HL-60/S4 (cell line): ENCODE data around the gene RAI1.

Source experiments
- in situ Hi-C: fragments of 300-500 bp; cut with MboI; formaldehyde crosslinking; loops from 2 replicates; pipeline ENCODE4 v1.14.3; 2022; ENCODE audit warnings: low sequenced_read_pairs

RAI1 gene

DNA sequence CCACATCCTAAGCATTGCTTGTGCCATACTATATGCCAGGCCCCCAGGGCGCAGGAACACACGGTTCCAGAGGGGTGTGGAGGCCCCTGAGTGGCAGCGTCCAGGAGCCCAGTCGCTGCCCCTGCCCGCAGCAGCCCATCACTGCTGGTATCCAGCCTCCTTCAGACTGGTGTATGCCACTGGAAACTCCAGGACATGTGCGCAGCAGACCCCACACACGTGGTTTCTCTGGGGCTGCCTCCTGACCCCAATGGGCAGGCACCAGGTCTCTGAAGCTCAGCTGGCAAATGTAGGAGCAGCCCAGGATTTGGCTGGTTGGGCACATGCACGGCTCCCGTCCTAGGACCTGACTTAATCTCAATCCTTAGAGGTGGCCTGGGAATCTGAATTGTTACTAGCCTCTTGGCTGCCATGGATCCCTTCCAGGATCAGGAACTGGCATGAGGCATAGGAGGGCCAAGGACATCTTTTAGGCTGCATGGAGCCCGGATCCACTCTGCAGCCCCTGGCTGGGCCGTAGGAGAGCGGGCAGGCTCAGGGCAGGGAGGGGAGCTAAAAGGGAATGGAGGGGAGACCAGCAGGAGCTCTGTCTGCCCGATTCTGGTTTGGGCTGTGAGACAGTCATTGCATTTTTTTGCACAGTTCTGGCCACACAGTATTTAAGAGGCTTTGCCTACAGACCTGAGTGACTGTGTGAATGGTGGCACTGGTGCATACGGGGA, 62.3 kb downstream of the RAI1 start:
- in situ Hi-C loops, result no loop called here

DNA sequence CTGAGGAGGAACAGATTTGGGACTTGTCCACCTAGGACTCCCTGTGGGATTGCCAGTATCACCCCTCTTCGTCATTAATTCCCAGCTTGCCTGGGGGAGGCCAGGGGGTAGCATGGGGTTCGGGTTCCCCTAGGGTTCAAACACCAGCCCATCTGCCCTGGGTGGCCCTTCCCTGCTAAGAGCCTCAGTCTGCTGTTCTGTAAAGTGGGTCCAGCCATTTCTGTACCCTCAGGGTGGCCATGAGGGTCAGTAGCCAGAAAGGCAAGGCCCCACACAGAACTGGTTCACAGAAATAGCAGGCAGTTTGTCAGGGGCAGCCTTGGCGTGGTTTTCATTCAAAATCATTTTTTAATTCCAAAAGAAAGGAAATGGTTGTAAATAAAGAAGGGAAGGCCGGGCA, 62.9 kb downstream of the RAI1 start:
- in situ Hi-C loops, result no loop called here

DNA sequence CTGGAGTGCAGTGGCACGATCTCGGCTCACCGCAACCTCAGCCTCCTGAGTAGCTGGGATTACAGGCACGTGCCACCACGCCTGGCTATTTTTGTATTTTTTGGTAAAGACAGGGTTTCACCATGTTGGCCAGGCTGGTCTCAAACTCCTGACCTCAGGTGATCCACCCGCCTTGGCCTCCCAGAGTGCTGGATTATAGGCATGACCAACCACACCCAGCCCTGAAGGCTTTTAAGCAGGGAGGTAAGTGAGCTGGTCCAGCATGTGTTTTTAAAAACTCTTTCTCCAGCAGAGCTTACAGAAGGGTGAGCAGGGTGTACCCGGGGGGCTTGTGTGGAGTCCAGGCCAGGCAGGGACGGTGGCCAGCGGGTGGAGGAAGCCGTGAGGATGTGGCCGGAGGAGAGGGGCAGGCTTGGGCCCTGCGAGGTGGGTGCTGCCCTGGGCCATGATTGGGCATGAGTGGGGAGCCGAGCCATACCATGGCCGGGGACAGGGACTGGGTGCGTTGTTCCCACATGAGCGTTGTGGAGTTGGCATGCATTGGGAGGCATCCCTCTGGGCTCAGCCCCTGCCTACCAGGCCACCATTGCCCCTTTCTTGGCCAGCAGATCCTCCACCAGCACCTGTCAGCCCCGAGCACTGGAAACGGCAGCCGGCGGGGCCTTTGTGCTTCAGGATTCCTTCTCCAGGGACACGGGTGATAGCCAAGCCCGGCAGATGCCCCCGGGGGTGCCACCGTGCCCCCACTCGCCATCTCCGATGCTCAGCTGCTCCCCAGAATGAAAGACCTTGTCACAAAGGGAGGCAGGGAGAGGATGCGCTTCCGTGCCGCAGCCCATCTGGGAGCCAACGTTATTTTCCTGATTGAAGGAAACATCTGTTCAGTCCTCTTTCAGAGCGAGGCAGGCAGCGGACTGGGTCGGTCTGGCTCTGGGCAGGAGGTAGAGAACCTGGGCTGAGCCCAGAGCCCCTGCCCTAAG, 64.5 kb downstream of the RAI1 start:
- in situ Hi-C loops, result no loop called here

DNA sequence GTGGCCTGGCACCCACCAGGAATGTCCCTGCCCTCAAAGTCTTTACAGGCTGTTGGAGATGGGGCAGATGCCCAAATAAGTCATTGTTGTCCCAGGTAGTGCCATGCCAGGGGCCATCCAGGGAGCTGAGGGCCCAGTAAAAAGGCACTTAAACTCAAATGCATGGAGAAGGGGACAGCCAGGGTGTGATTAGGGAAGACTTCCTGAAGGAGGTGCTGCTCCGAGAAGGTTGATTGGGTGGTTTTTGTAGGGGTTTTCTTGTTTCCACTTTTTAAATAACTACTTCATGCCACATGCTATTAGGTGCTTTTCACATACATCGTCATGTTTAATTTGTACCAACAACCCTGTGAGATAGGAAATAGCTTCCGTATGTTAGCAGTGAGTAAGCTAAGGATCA, 66.9 kb downstream of the RAI1 start:
- in situ Hi-C loops, result no loop called here

DNA sequence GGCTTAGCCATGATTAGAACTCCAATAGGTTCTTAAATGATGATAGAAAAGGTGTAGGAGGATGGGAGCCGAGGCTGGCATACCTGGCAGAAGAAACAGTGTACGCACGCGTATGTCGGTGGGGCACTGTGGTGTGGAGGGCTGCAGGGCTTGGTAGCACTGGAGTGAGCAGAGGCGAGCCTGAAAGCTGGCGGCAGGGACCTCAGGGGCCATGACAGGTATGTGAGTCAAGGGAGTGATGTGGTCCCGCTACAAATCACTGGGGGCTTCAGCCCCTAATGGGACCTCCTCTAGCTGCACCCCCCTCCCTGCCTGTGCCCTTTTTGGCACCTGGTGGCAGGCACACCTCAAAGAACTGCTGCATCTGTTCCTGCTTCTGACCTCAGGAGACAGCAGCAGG, 67.3 kb downstream of the RAI1 start:
- in situ Hi-C loops, result no loop called here

DNA sequence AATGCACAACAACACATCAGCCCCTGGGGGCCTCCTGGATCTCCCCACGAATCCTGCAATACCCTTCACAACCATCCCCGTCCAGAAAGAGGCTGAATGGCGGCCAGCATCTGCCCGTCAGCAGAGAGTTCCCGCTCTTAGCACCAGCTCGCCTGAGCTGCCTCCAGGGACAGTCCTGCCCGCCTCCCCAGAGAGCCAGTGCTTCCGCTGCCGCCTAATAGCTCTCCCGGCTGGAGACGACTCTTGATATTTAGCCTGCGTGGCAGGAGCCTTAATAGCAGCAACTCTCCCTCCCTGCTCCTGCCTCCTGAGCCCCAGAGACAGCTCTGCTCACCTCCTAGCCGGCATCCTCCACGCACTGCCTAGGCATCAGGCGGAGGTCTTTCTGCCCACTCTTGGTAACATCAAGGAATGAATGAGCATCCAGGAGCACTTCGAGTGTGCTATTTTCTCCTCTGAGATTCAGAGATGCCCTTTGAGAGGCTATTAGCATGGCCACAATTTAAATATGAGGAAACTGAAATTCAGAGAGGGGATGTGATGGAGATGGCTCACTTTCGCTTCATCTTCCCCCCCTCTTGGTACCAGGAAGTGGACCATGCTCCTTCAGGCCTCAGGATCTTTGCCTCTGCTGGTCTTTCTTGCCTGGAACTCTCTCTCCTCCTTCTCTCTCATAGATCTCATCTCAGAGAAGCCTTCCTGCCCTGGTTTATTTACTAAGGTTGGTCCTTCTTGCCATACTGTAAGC, 67.9 kb downstream of the RAI1 start:
- in situ Hi-C loops, result no loop called here

DNA sequence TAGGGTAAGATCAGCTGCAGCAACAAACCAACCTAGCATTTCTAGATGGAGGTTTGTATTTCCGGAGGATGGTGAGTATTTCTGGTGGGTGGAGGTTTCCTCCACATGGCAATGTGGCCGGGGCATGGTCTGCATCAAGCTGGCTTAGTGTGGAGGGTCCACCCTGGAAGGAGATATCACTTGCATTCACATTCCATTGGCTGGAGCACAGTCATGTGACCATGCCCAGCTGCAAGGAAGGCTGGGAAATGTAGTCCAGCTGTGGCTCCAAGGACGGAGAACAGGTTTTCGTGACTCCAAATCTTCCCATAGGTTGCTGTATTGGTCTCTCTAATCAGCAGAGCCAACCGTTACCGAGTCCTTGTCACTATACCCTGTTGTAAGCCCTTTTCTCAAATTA, 68.7 kb downstream of the RAI1 start:
- in situ Hi-C loops, result no loop called here

DNA sequence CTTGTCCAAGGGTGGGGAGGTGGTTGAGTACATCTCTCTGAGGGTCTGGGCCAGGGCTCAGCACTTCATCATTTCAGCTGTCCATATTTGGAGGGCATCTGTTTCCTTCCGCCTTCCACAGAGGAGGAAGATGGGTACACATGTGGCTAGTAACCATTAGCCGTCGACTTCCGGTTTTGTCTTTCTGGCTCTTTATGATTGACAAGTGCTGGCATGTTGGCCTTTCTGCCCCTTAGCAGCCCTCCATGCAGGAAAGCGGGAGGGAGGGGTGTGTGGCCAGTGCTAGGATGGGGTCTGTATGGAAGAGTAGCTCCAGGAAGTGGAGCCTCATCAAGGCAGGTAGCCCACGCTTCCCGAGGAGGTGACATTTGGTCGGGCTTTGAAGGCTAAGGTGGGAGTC, 69.6 kb downstream of the RAI1 start:
- in situ Hi-C loops, result no loop called here

DNA sequence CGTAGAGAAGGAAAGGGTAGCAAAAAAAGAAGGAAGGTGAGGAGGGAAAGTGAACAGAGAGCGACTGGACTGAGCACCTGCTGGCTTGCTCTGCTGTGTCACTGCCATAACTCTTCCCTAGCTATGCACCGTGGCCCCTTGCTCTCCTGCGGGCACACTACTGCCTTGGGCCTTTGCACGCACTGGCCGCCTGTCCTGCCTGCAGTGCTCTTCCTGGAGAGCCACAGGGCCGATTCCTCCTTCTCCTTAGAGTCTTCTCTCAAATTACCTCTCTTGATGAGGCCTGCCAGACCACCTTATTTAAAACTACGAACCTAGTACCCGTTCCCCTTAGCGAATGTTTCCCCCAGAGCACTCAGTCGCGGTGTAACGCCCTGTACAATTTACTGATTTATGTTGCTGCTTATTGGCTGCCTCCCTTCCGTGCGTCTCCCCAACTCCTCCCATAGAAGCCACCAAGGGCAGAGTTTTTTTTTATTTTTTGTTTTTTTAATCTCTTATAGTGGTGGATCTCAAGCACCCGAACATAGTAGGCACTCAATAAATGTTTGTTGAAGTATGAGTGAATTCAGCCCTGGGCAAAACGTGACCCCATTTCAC, 70.3 kb downstream of the RAI1 start:
- in situ Hi-C loops, result no loop called here

DNA sequence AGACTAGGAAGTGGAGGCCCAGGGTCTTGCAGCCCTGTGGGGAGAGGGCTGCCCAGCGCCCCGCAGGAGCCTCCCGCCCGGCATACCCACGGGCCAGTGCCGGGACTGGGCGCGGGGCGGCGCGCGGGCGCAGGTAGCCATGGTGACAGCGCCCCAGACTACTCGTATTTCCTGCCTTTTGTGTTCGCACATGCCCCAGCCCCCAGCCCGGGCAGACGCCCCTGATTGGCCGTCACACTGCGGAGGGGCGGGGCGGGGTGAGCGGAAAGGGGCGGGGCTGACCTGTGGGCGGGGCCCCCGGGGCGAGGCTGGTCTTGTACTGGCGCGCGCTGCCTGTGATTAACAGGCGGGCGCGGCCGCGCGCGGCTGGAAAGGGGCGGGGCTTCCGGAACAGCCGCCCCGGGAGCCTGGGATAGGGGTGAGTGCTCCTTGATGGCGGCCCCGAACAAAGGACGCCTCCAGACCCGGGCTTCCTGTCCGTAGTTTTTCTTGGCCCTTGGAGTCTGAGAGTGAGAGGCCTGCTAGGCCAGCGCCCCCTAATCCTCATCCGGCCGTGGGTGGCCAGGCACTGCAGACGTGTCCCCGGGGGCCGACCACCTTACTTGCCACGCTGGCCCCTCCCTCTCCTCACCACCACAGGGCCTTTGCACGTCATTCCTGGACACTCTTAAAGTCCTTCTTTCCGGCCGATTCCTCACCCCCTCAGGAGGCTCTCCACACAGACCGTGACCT, 71.0 kb downstream of the RAI1 start:
- in situ Hi-C loops, result no loop called here

DNA sequence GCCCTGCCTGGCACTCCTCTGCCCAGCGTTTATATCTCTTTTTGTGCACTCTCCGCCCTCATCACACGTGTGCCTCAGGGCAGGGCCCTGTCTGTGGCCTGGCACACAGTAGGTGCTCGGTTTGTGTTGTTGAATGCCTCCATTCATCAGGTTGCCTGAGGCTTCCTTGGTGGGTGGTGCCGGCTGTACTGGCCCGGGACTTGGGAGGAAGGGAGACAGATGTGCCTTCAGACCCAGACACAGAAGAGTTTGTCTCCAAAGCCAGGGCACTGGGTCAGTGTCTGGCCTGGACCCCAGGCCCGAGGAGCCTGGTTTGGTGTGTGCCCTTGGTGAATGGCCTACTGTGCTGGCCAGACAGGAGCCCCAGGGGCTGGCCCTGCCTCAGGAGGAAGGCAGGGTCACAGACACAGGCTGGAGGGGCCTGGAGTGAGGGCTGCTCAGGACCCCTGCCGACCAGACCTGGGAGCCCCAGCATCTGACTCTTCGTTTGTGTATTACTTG, 71.6 kb downstream of the RAI1 start:
- in situ Hi-C loops, result no loop called here

DNA sequence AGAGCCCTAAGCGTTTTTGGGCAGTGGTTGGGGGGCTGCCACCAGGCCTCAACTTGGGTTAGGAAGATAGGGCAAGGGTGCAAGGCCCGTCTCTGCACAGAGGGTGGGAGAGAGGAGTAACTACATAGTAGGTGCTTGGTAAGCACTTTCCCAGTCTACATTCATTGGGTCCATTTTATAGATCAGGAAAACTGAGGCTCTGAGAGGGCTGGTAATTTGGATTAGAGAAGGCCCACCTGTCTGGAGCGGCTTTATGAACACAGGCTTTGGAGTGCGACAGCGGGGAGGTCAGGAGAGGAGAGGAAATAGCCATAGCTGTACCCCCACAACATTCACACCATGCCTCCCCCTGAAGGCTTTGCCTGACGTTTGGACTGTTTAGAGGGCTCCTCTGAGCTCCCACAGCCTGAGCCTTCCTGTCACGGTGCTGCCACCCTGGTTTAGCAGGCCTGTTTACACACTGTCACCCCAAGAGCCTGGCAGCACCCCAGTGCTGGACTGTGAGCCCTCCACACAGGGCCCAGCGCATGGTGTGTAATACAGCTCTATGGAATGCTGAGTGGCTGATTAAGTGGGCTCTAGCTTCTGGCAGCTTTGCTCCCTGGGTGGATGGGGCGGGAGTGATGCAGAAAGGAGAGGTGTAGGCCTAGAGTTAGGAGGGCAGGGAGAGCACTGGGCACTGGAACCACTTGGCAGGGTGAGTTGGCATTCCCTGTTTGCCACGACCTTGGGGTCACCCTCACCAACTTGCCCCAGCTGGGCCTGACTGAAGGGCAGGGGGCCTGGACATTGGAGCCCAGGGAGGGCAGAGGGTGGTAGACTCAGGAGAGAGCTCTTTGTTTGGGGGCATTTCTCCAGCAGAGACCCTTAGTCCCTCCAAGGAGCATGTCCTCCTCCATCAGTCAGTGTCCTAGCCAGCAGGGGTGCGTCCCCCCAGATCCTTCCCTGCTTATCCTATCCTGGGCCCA, 73.7 kb downstream of the RAI1 start:
- in situ Hi-C loops, result no loop called here

DNA sequence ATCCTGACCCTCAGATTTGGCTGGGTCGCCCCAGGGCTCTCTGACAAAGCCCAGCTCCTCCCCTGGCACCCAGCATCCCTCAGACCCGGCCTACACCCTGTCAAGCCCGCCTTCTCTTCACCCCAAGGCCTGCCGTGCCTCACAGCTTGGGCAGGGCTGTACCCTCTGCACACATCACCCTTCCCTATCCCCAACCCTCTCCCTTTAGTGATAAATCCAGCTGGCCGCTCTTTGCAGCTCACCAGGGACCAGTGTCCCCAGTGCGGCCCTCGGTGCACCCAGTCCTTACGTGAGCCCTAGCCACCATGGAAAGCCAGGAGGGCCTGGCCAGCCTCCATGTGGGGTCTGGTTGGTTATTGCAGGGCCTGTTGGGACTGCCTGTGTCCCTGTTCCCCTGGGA, 74.5 kb downstream of the RAI1 start:
- in situ Hi-C loops, result no loop called here

DNA sequence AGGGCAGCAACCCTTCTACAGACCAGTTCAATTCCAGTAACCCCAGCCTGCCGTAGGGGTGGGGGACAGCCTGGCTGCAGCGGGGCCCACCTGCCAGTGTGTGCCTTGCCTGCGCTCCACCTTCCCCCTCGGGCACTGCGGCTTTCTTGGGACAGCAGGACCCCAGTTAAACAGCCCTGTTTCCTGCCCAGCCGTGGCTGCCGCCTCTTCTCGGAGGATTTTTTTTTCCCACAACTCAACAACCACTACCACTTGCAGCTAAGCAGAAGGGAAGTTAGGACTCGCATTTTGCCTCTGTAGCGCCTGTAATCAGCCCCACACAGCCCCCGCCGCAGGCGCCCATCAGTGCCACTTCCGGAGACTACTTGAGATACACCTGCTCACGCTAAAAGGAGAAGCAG, 76.1 kb downstream of the RAI1 start:
- in situ Hi-C loops, result no loop called here

DNA sequence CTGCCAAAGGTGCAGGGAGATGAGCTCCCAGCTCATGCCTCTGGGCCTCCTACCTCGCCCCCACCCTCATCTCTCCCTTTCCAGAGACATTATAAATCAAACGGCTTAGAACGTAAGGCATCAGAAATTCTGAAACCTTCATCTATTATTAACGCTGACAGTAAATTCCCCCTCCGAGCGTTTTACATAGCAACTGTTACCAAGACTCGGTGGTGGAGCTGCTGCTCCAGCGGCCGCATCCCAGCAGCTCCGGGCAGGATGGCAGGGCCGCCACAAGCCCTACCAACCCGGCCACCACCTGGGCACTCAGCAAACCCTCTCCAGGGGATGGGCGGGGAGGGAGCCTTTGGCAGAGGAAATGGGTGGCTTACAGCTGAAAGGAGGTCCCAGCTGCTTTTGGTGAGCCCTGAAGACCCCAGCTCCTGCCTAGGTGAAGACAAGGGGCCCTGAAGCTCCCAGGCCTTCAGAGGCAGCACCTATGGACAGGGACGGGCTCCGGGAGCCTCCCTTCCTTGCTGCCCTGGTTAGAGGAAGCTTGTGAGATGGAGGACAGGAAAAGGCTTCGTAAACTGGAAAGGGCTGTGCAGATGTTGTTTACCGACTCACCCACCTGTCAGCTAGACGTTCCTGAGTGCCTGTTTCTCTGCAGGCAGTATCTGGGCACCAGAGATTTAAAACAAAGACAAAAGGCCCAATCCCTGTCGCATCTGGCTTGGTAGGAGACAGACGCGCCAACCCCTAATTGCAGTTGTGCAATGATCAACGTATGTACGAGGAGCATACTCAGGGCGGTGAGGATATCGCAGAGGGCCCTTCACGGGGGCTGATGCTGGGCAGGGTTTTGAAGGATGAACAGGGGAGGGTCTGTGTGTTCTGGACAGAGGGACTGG, 76.9 kb downstream of the RAI1 start:
- in situ Hi-C loops, result no loop called here

DNA sequence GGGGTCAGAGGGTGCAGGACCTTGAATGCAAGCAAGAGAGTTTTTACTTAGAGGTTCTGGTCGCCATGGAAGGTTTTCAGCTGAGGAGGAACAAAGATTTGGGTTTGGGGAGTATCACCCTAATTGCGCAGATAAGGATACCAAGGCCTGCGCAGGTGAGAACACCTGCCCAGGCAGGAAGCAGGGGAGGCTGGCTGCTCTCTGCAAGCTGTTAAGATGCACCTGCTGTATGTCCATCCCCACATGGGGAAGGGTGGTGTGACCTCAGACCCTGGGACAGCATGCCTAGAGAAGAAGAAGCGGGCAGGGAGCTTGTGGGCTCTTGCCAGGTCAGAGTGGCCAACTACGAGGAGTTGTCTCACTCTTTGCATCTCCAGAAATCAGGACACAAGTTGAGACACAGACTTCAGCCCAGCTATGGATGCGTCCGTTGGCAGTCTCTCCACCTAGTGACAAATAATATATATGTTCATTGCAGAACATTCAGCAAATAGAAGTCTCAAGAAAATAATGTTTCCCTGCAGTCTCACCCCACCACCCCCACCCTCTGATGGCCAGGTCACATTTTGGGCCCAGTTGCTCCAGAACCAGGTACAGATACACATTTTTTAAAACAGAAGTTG, 77.8 kb downstream of the RAI1 start:
- in situ Hi-C loops, result no loop called here

DNA sequence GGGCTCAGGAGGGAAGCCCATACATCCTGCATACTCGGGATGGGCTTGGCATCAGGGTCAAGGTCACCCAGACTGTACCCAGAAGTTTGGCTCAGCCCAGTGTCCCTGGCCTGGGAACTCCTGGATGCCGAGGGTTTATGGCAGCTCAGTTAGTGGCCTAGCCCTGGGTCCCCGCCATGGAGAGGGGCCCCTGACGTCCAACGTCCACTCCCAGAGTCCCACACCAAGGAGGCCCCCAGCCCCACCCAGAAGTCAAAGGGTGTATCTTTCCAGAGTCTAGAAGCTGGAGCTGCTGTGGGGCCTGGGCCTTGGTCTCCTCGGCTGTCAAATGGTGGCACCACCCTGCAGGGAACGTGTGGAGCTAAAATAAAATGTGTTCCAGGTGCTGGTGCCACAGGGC, 79.1 kb downstream of the RAI1 start:
- in situ Hi-C loops, result no loop called here
